Measurements from ENCODE around the gene PRKG1. TPM values are rescaled to one million over a fixed set of nuclear protein-coding genes. Genes with fewer than 3 reads are reported as not detected.

Gene PRKG1
- total RNA-seq, 2 donors from 2014 or later, result 1.3 to 2.7 TPM

GRCh38 chr10:51419196-51420093, 345.2 kb downstream of the PRKG1 start:
- Mint-ChIP-seq H3K27ac (no peak overlapping the region), H3K36me3 (ENCODE audit: low read depth) (no peaks in the 10 kb centered on the region), H3K27me3 (ENCODE audit: insufficient read depth) (no peaks in the 10 kb centered on the region), H3K4me3 (no peak overlapping the region), H3K4me1 (peaks cover 4% of the 10 kb centered on the region), H3K9me3 (no peaks in the 10 kb centered on the region)
- no peak for DNase-seq
- no peaks in the 10 kb centered on the region for H3K36me3 ChIP-seq (ENCODE audit: control insufficient read depth, insufficient read depth, low read length)
- H3K27ac ChIP-seq (ENCODE audit: low read depth, low read length), result no peak overlapping the region
- no peaks in the 10 kb centered on the region for H3K4me1 ChIP-seq (ENCODE audit: control insufficient read depth, insufficient read depth, low read length)
- TF ChIP-seq CTCF (conservative IDR thresholded peaks at IDR 0.05), result no peak
- no peaks in the 10 kb centered on the region for H3K9me3 ChIP-seq (ENCODE audit: control insufficient read depth, low read length)
- no peak overlapping the region for H3K4me3 ChIP-seq (ENCODE audit: low read length)
- WGBS, 2 experiments (ENCODE audit: insufficient coverage in 1 of 2, insufficient read length in 1 of 2), result 90 to 100% methylated on average over 2 to 3 of the region's 3 CpGs
- H3K27me3 ChIP-seq (ENCODE audit: control insufficient read depth, insufficient read depth, low read length, poor library complexity, severe bottlenecking), result no peaks in the 10 kb centered on the region
- H3K9ac ChIP-seq (ENCODE audit: extremely low read depth, low read length, poor library complexity, severe bottlenecking), result no peak overlapping the region

GRCh38 chr10:51421853-51422252, 347.6 kb downstream of the PRKG1 start:
- no peak for TF ChIP-seq CTCF (conservative IDR thresholded peaks at IDR 0.05)
- H3K27ac ChIP-seq (ENCODE audit: low read depth, low read length), result no peak overlapping the region
- no peaks in the 10 kb centered on the region for H3K36me3 Mint-ChIP-seq (ENCODE audit: low read depth)
- no peaks in the 10 kb centered on the region for H3K27me3 Mint-ChIP-seq (ENCODE audit: insufficient read depth)
- H3K9ac ChIP-seq (ENCODE audit: extremely low read depth, low read length, poor library complexity, severe bottlenecking), result no peak overlapping the region
- no peaks in the 10 kb centered on the region for H3K9me3 ChIP-seq (ENCODE audit: control insufficient read depth, low read length)
- no peak overlapping the region for H3K27ac Mint-ChIP-seq
- H3K4me1 Mint-ChIP-seq, result peaks cover 4% of the 10 kb centered on the region
- WGBS, 2 experiments (ENCODE audit: insufficient coverage in 1 of 2, insufficient read length in 1 of 2), result 92% methylated on average over 1 of the region's 1 CpG; no CpG with 5 or more reads in 1 of the 2 experiments
- H3K36me3 ChIP-seq (ENCODE audit: control insufficient read depth, insufficient read depth, low read length), result no peaks in the 10 kb centered on the region
- no peaks in the 10 kb centered on the region for H3K27me3 ChIP-seq (ENCODE audit: control insufficient read depth, insufficient read depth, low read length, poor library complexity, severe bottlenecking)
- H3K4me1 ChIP-seq (ENCODE audit: control insufficient read depth, insufficient read depth, low read length), result no peaks in the 10 kb centered on the region
- no peak overlapping the region for H3K4me3 ChIP-seq (ENCODE audit: low read length)
- H3K9me3 Mint-ChIP-seq, result no peaks in the 10 kb centered on the region
- no peak overlapping the region for H3K4me3 Mint-ChIP-seq
- no peak for DNase-seq

- Histone ChIP-seq H3K27ac (ENCODE audit: low read depth, low read length) (no peak overlapping the region), H3K9me3 (ENCODE audit: control insufficient read depth, low read length) (no peaks in the 10 kb centered on the region), H3K36me3 (ENCODE audit: control insufficient read depth, insufficient read depth, low read length) (no peaks in the 10 kb centered on the region), H3K27me3 (ENCODE audit: control insufficient read depth, insufficient read depth, low read length, poor library complexity, severe bottlenecking) (no peaks in the 10 kb centered on the region), H3K9ac (ENCODE audit: extremely low read depth, low read length, poor library complexity, severe bottlenecking) (no peak overlapping the region), H3K4me1 (ENCODE audit: control insufficient read depth, insufficient read depth, low read length) (no peaks in the 10 kb centered on the region), H3K4me3 (ENCODE audit: low read length) (no peak overlapping the region)
- Mint-ChIP-seq H3K9me3 (no peaks in the 10 kb centered on the region), H3K27me3 (ENCODE audit: insufficient read depth) (no peaks in the 10 kb centered on the region), H3K36me3 (ENCODE audit: low read depth) (no peaks in the 10 kb centered on the region), H3K27ac (no peak overlapping the region), H3K4me3 (no peak overlapping the region), H3K4me1 (peaks cover 4% of the 10 kb centered on the region)
- 56 to 65% methylated on average over 2 to 5 of the region's 6 CpGs for WGBS, 2 experiments (ENCODE audit: insufficient coverage in 1 of 2, insufficient read length in 1 of 2)
- TF ChIP-seq CTCF (conservative IDR thresholded peaks at IDR 0.05), result peak; percentile 85
- peak; percentile 81 for DNase-seq
Observed at GRCh38 chr10:51422311-51423120, 348.2 kb downstream of the PRKG1 start.
